Neural cell (in vitro differentiated cells): ENCODE results near the gene MICALL1.

ENCODE experiments used
- EP300 ChIP-seq: fragments of 450-650 bp; conservative IDR thresholded peaks from 2 replicates; pipeline ENCODE4 v1.6.1; 2014; ENCODE audit warnings: antibody characterized with exemption, mild to moderate bottlenecking, moderate library complexity; ENCODE audit not compliant: poor library complexity, severe bottlenecking
- EZH2 ChIP-seq: fragments of 200-600, 300-800 bp; shearing (Covaris generic), sonication (generic); IDR thresholded peaks from 2 replicates; pipeline ENCODE4 v1.6.1; 2014; ENCODE audit warnings: antibody characterized with exemption, low read length, borderline replicate concordance, mild to moderate bottlenecking; ENCODE audit not compliant: insufficient read depth, poor library complexity, severe bottlenecking
- MXI1 ChIP-seq: fragments of 450-650 bp; conservative IDR thresholded peaks from 2 replicates; pipeline ENCODE4 v1.6.1; 2014; ENCODE audit warnings: antibody characterized with exemption, mild to moderate bottlenecking; ENCODE audit not compliant: poor library complexity, severe bottlenecking
- POLR2AphosphoS5 ChIP-seq: IDR thresholded peaks from 2 replicates; pipeline ENCODE4 v1.6.1; 2012
- TF ChIP-seq, protein P1 (sequence below): IDR thresholded peaks from 2 replicates; pipeline ENCODE4 v1.6.1; 2012; ENCODE audit warnings: borderline replicate concordance
- TF ChIP-seq, protein P2 (sequence below): fragments of 450-650 bp; IDR thresholded peaks from 2 replicates; pipeline ENCODE4 v1.5.1; 2014; ENCODE audit warnings: antibody characterized with exemption, mild to moderate bottlenecking, moderate library complexity; ENCODE audit not compliant: poor library complexity, severe bottlenecking

DNA sequence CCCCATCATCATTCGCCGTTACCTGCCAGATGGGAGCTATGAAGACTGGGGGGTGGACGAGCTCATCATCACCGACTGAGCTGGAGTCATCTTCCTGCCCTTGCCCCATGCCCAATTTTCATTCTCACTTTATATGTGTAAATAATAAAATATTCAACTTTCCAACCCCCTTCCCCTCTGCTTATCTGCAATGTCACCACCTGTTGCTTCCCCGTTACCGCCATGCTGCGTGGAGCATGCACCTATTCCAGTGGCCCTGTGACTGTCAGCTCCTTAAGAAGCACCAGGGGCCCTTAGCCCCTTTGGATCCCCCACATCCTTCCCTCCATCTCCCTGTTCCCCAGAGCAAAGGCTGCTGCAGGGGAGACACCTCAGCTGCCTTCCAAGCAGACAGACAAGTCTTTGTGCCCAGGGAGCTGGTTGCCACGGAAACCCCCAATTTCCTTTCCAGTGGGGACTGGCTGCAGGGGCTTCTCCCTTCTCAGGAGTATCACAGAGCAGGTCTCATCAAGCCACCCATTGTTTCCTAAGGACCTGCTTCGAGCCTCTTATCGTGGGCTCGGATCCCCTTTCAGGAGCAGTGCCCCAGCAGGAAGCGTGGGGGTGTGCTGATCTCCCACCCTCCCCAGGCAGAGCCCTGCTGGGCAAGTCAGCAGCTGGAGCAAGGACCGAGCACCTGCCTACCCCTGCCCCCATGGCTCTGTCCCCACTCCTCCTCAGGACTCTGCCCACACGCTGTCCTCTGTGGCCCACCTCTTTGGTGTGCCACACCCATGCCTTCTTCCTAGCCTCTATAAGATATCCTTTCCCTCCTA, 61.7 kb downstream of the MICALL1 start:
- TF ChIP-seq, protein P1, sequence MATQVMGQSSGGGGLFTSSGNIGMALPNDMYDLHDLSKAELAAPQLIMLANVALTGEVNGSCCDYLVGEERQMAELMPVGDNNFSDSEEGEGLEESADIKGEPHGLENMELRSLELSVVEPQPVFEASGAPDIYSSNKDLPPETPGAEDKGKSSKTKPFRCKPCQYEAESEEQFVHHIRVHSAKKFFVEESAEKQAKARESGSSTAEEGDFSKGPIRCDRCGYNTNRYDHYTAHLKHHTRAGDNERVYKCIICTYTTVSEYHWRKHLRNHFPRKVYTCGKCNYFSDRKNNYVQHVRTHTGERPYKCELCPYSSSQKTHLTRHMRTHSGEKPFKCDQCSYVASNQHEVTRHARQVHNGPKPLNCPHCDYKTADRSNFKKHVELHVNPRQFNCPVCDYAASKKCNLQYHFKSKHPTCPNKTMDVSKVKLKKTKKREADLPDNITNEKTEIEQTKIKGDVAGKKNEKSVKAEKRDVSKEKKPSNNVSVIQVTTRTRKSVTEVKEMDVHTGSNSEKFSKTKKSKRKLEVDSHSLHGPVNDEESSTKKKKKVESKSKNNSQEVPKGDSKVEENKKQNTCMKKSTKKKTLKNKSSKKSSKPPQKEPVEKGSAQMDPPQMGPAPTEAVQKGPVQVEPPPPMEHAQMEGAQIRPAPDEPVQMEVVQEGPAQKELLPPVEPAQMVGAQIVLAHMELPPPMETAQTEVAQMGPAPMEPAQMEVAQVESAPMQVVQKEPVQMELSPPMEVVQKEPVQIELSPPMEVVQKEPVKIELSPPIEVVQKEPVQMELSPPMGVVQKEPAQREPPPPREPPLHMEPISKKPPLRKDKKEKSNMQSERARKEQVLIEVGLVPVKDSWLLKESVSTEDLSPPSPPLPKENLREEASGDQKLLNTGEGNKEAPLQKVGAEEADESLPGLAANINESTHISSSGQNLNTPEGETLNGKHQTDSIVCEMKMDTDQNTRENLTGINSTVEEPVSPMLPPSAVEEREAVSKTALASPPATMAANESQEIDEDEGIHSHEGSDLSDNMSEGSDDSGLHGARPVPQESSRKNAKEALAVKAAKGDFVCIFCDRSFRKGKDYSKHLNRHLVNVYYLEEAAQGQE: no peak
- TF ChIP-seq, protein P2, sequence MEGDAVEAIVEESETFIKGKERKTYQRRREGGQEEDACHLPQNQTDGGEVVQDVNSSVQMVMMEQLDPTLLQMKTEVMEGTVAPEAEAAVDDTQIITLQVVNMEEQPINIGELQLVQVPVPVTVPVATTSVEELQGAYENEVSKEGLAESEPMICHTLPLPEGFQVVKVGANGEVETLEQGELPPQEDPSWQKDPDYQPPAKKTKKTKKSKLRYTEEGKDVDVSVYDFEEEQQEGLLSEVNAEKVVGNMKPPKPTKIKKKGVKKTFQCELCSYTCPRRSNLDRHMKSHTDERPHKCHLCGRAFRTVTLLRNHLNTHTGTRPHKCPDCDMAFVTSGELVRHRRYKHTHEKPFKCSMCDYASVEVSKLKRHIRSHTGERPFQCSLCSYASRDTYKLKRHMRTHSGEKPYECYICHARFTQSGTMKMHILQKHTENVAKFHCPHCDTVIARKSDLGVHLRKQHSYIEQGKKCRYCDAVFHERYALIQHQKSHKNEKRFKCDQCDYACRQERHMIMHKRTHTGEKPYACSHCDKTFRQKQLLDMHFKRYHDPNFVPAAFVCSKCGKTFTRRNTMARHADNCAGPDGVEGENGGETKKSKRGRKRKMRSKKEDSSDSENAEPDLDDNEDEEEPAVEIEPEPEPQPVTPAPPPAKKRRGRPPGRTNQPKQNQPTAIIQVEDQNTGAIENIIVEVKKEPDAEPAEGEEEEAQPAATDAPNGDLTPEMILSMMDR: no peak
- TF ChIP-seq MXI1 (no peak), POLR2AphosphoS5 (no peak), EZH2 (no peak), EP300 (no peak)
